Psoas muscle (tissue), 8 donors: ENCODE data around the gene LYPD4. TPM values are rescaled to one million over a fixed set of nuclear protein-coding genes. Genes with fewer than 3 reads are reported as not detected.

ENCODE experiments used
- ATAC-seq, 4 donors: fragments of 200-7000 bp; cut with Tn5 transposase; one replicate each; pipeline ENCODE4 v1.9.1; 2020; ENCODE audit warnings: moderate library complexity in 3 of 4, mild to moderate bottlenecking in 2 of 4
- DNase-seq, 2 donors: peaks; one replicate each; pipeline ENCODE4 v3.0.0-alpha.2; 2020
- H3K27ac ChIP-seq: fragments of 200-600 bp; one replicate; pipeline ENCODE4 v1.8.0; 2022
- H3K27me3 ChIP-seq, 3 donors: fragments of 200-600 bp in 1 of 3; one replicate each; pipeline versions ENCODE4 v1.6.1 to v1.8.0; 2013 to 2022; ENCODE audit warnings: low read length in 2 of 3, mild to moderate bottlenecking in 2 of 3, moderate library complexity in 1 of 3; ENCODE audit not compliant: insufficient read depth in 3 of 3
- H3K36me3 ChIP-seq, 2 donors: fragments of 200-600 bp in 1 of 2; one replicate each; pipeline versions ENCODE4 v1.6.1 to v1.8.0; 2013 to 2022; ENCODE audit warnings: low read depth in 1 of 2, mild to moderate bottlenecking in 1 of 2, moderate library complexity in 1 of 2; ENCODE audit not compliant: insufficient read depth in 1 of 2
- H3K4me1 ChIP-seq: fragments of 200-600 bp; one replicate; pipeline ENCODE4 v1.8.0; 2022
- H3K4me3 ChIP-seq: fragments of 200-600 bp; one replicate; pipeline ENCODE4 v1.8.0; 2022; ENCODE audit warnings: mild to moderate bottlenecking
- H3K9me3 ChIP-seq: fragments of 200-600 bp; one replicate; pipeline ENCODE4 v1.8.0; 2022
- CTCF ChIP-seq: fragments of 200-600 bp; IDR thresholded peaks from one replicate; pipeline ENCODE4 v1.8.0; 2022; ENCODE audit warnings: antibody characterized with exemption
- WGBS, 3 donors: extraction: QIAGEN DNeasy Blood & Tissue Kit; methylation state at CpG; one replicate each; pipeline versions ENCODE4 v1.1.6 to v1.1.7; 2013; 5-methylcytosine and 5-hydroxymethylcytosine counted together
- intact Hi-C, 2 donors: fragments of 100-400 bp; cut with DNase I; formaldehyde crosslinking; loops; one replicate each; pipeline versions ENCODE4 v1.11.0 to v1.14.2; 2022
- polyA plus RNA-seq, 3 donors: library from polyadenylated mRNA; stranded (reverse); fragments of 200-250 nt; gene quantifications; one replicate each; pipeline ENCODE4 v1.2.3, GENCODE V29; 2013
- total RNA-seq, 4 donors: library from RNA; stranded (reverse); fragmentation: NEBNext Ultra II Directional in 2 of 4; extraction: Animal tissue kit (Norgen Biotek cat#: 25700) in 2 of 4; gene quantifications; one replicate each; pipeline versions ENCODE4 v1.2.1 to v1.2.4, GENCODE V29; 2021 to 2023
- donor health status: healthy with polysubstance abuse.
- donor health status: DM: no; HTN: no; CAD: no; lungs with moderate emphysema.
- donor health status: Bipolar disorder and iron deficiency.
- donor health status: healthy.
- donor health status: DM: yes; HTN: yes; CAD: no.
- donor health status: DM: no; HTN: no; CAD: no.
- donor health status: DM: no; HTN: no; CAD: no.
- donor health status: DM: yes; HTN: yes; CAD: no.

The LYPD4 gene
- total and polyA plus RNA-seq, 7 donors, result not detected

- H3K4me3 ChIP-seq, result no peak overlapping the region
- no peak overlapping the region for H3K27ac ChIP-seq
- intact Hi-C loops, result no loop called here
- TF ChIP-seq CTCF, result no peak
- H3K27me3 ChIP-seq, result peaks cover 0 to 7% (median 3%) of the 10 kb centered on the region in 3 donors
- no peaks in the 10 kb centered on the region for H3K36me3 ChIP-seq
- no peak for DNase-seq
- no peaks in the 10 kb centered on the region for H3K4me1 ChIP-seq
- WGBS, 3 donors, result 45 to 54% (median 46%) methylated on average over 2 of the region's 2 CpGs
- no peaks in the 10 kb centered on the region for H3K9me3 ChIP-seq
- ATAC-seq, result no peak
These were observed 9.3 kb upstream of the LYPD4 start for GRCh38 chr19:41853768-41854167.

- H3K27ac ChIP-seq, result no peak overlapping the region
- no peaks in the 10 kb centered on the region for H3K4me1 ChIP-seq
- ATAC-seq (no peak), DNase-seq (no peak)
- 29 to 90% (median 61%) methylated on average over 2 of the region's 2 CpGs for WGBS, 3 donors
- H3K4me3 ChIP-seq, result no peak overlapping the region
- peaks cover 0 to 7% (median 3%) of the 10 kb centered on the region in 3 donors for H3K27me3 ChIP-seq
- H3K9me3 ChIP-seq, result no peaks in the 10 kb centered on the region
- no peak for TF ChIP-seq CTCF
- no peaks in the 10 kb centered on the region for H3K36me3 ChIP-seq
- intact Hi-C loops, result no loop called here
These were observed 8.9 kb upstream of the LYPD4 start for GRCh38 chr19:41853344-41853743.

- no peak for TF ChIP-seq CTCF
- no peak for ATAC-seq
- H3K4me3 ChIP-seq, result no peak overlapping the region
- intact Hi-C loops, result no loop called here
- 16 to 25% (median 19%) methylated on average over 4 of the region's 4 CpGs for WGBS, 3 donors
- no peak overlapping the region for H3K27ac ChIP-seq
- peaks cover 0 to 7% (median 3%) of the 10 kb centered on the region in 3 donors for H3K27me3 ChIP-seq
- no peaks in the 10 kb centered on the region for H3K9me3 ChIP-seq
- DNase-seq, result no peak
- no peaks in the 10 kb centered on the region for H3K4me1 ChIP-seq
- H3K36me3 ChIP-seq, result no peaks in the 10 kb centered on the region
These were observed 7.0 kb upstream of the LYPD4 start for GRCh38 chr19:41851456-41851855.

- DNase-seq (no peak), ATAC-seq (no peak)
- Histone ChIP-seq H3K9me3 (no peaks in the 10 kb centered on the region), H3K27ac (no peak overlapping the region), H3K4me1 (no peaks in the 10 kb centered on the region), H3K27me3 (peaks cover 0 to 5% (median 3%) of the 10 kb centered on the region in 3 donors), H3K4me3 (no peak overlapping the region), H3K36me3 (no peaks in the 10 kb centered on the region)
- intact Hi-C loops, result no loop called here
- 34 to 41% (median 37%) methylated on average over 5 of the region's 5 CpGs for WGBS, 3 donors
- TF ChIP-seq CTCF, result no peak
These were observed 5.9 kb upstream of the LYPD4 start for GRCh38 chr19:41850381-41850780.

- intact Hi-C loops, result no loop called here
- Histone ChIP-seq H3K27me3 (peaks cover 0 to 4% (median 3%) of the 10 kb centered on the region in 3 donors), H3K36me3 (no peaks in the 10 kb centered on the region), H3K27ac (no peak overlapping the region), H3K9me3 (no peaks in the 10 kb centered on the region), H3K4me3 (no peak overlapping the region), H3K4me1 (no peaks in the 10 kb centered on the region)
- ATAC-seq, result no peak
- WGBS, 3 donors, result 51 to 56% (median 55%) methylated on average over 2 of the region's 2 CpGs
- TF ChIP-seq CTCF, result no peak
- DNase-seq, result no peak
These were observed 4.6 kb upstream of the LYPD4 start for GRCh38 chr19:41849067-41849466.
